HG02642 (cell line): Measurements from ENCODE around the gene KCNJ1.
A peak's percentile ranks its signal among the peaks of the same experiment; 100 is the strongest.

Experiments
- ATAC-seq: cut with Tn5 transposase; IDR thresholded peaks from one replicate; pipeline ENCODE4 v1.9.1; 2021; ENCODE audit warnings: mild to moderate bottlenecking; ENCODE audit not compliant: unreplicated experiment, poor library complexity

KCNJ1 gene

GRCh38 chr11:128902515-128903066 is 35.5 kb upstream of the KCNJ1 start:
- no peak for ATAC-seq

GRCh38 chr11:128901653-128902514 is 34.8 kb upstream of the KCNJ1 start:
- no peak for ATAC-seq

- ATAC-seq, result no peak
Observed at GRCh38 chr11:128900468-128900867, 33.4 kb upstream of the KCNJ1 start.

- no peak for ATAC-seq
Observed at GRCh38 chr11:128898580-128899344, 31.7 kb upstream of the KCNJ1 start.

GRCh38 chr11:128897826-128898225 is 30.7 kb upstream of the KCNJ1 start:
- ATAC-seq, result no peak

- no peak for ATAC-seq
Observed at GRCh38 chr11:128896356-128896755, 29.3 kb upstream of the KCNJ1 start.

GRCh38 chr11:128895526-128895925 is 28.4 kb upstream of the KCNJ1 start:
- no peak for ATAC-seq

- ATAC-seq, result no peak
Observed at GRCh38 chr11:128894685-128895084, 27.6 kb upstream of the KCNJ1 start.

- ATAC-seq, result no peak
Observed at GRCh38 chr11:128894286-128894681, 27.2 kb upstream of the KCNJ1 start.

- peak; percentile 68 for ATAC-seq
Observed at GRCh38 chr11:128893578-128894285, 26.6 kb upstream of the KCNJ1 start.

GRCh38 chr11:128892866-128893565 is 25.9 kb upstream of the KCNJ1 start:
- ATAC-seq, result no peak

- ATAC-seq, result no peak
Observed at GRCh38 chr11:128891913-128892398, 24.9 kb upstream of the KCNJ1 start.

- ATAC-seq, result no peak
Observed at GRCh38 chr11:128890543-128891368, 23.7 kb upstream of the KCNJ1 start, which contains the start of gene KCNJ5. Gene KCNJ5 (plus strand): TSS chr11:128891356. CDS start chr11:128911274, 19,918 bp downstream.

GRCh38 chr11:128890216-128890542 is 23.1 kb upstream of the KCNJ1 start:
- ATAC-seq, result no peak

GRCh38 chr11:128889657-128890213 is 22.6 kb upstream of the KCNJ1 start:
- no peak for ATAC-seq

- no peak for ATAC-seq
Observed at GRCh38 chr11:128888034-128888985, 21.2 kb upstream of the KCNJ1 start.

- ATAC-seq, result no peak
Observed at GRCh38 chr11:128886406-128887124, 19.5 kb upstream of the KCNJ1 start.
